ENCODE results near the gene RHEB.

GRCh38 chr7:151489498-151489897 lies 30.2 kb downstream of the RHEB start:
- TF ChIP-seq CTCF (conservative IDR thresholded peaks at IDR 0.05; ENCODE audit: low read length), result no peak
- no peak for TF ChIP-seq EZH2phosphoT487 (IDR thresholded peaks at IDR 0.05; ENCODE audit: borderline replicate concordance, low read depth, low read length)

All from OCI-LY7 (cell line).